Nephron progenitor cell (in vitro differentiated cells): ENCODE measurements around the gene DDX1.

Experiments used
- DNase-seq: peaks from one replicate; pipeline ENCODE4 v3.0.0; 2021
- H3K27ac Mint-ChIP-seq: 2 replicates; pipeline ENCODE4 v1.8.0; 2021; ENCODE audit warnings: mild to moderate bottlenecking, moderate library complexity, mixed read lengths
- H3K27me3 Mint-ChIP-seq: 2 replicates; pipeline ENCODE4 v1.8.0; 2021; ENCODE audit warnings: mild to moderate bottlenecking, low read depth, mixed read lengths; ENCODE audit not compliant: poor library complexity
- H3K36me3 Mint-ChIP-seq: 2 replicates; pipeline ENCODE4 v1.8.0; 2021; ENCODE audit warnings: low read depth, mixed read lengths
- H3K4me1 Mint-ChIP-seq: 2 replicates; pipeline ENCODE4 v1.8.0; 2021; ENCODE audit warnings: mixed read lengths
- H3K4me3 Mint-ChIP-seq: 2 replicates; pipeline ENCODE4 v1.8.0; 2021; ENCODE audit warnings: mild to moderate bottlenecking, moderate library complexity, mixed read lengths
- H3K9me3 Mint-ChIP-seq: 2 replicates; pipeline ENCODE4 v1.8.0; 2021; ENCODE audit warnings: mild to moderate bottlenecking, moderate library complexity, mixed read lengths
- TF ChIP-seq, protein P1 (sequence below): fragments of 200-600 bp; sonication (generic); IDR thresholded peaks from 2 replicates; pipeline ENCODE4 v1.5.0; 2021; ENCODE audit warnings: antibody characterized with exemption

Gene DDX1

DNA sequence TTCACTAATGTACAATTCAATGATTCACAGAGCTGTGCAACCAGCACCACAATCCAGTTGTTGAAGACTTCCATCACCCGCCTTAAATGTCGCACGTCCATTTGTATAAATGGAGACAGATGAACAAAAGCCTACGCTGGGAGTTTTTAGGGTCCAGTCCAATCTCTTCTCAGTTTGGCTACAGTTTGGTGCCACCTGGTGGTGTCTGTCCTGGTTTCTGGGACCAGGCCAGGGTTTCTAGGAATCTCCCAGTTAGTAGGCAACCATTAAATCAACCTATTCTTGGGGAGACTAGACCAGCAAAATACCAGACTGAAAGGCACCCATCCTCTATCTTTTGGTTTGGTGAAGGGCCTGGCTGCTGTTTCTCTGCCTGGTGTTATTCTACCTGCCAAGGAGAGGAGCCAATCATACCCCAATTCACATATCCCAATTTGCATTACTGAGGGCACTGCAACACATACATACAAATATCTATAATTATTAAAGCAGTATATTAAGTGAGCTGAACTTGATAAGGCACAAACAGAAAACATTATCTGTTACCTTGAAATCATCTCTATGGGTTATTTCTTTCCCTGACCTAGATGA is 3.2 kb upstream of the DDX1 start:
- Mint-ChIP-seq H3K9me3 (peaks cover 31% of the 10 kb centered on the region), H3K4me1 (peaks cover 53% of the 10 kb centered on the region), H3K27me3 (peaks cover 2% of the 10 kb centered on the region), H3K27ac (no peak overlapping the region), H3K4me3 (no peak overlapping the region), H3K36me3 (peaks cover 16% of the 10 kb centered on the region)
- DNase-seq, result peak; percentile 77
- TF ChIP-seq, protein P1, sequence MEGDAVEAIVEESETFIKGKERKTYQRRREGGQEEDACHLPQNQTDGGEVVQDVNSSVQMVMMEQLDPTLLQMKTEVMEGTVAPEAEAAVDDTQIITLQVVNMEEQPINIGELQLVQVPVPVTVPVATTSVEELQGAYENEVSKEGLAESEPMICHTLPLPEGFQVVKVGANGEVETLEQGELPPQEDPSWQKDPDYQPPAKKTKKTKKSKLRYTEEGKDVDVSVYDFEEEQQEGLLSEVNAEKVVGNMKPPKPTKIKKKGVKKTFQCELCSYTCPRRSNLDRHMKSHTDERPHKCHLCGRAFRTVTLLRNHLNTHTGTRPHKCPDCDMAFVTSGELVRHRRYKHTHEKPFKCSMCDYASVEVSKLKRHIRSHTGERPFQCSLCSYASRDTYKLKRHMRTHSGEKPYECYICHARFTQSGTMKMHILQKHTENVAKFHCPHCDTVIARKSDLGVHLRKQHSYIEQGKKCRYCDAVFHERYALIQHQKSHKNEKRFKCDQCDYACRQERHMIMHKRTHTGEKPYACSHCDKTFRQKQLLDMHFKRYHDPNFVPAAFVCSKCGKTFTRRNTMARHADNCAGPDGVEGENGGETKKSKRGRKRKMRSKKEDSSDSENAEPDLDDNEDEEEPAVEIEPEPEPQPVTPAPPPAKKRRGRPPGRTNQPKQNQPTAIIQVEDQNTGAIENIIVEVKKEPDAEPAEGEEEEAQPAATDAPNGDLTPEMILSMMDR, result peak; percentile 72

DNA sequence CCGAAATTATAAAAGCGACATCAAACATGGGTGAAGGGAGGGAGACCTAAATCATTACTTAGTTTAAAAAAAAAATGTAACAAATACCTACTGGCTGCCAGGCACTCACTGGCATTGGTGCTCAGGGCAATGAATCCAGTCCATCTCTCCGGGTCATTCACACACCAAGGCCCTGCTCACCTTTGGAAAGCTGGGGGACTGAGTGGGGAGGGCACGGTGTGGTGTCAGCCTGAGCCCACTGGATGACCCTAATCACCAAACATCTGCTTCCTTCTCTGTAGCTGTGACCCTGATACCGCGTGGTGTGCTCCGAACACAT is 336 bp upstream of the DDX1 start:
- Mint-ChIP-seq H3K27me3 (peaks cover 2% of the 10 kb centered on the region), H3K4me3 (peak overlapping the region; percentile 94), H3K36me3 (peaks cover 26% of the 10 kb centered on the region), H3K27ac (peak overlapping the region; percentile 98), H3K9me3 (peaks cover 5% of the 10 kb centered on the region), H3K4me1 (peaks cover 49% of the 10 kb centered on the region)
- DNase-seq, result no peak
- TF ChIP-seq, protein P1, result no peak

DNA sequence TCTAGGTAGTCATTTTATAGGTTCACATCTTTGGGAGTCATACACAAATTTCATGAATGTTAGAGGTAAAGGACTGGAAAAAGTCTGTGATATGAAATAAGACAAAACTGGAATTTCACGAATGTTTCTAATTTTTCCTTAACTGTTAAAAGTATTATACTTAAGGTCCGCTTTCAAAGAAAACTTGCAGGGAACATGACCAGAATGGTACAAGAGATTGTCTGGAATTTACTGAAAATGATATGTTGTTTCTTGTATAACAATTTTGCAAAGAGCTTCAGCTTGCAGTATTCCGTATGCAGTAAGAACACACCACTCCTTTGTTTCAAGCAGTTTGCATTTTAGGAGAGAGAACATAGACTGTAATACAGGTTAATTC is 1.6 kb downstream of the DDX1 start:
- TF ChIP-seq, protein P1, result no peak
- Mint-ChIP-seq H3K27me3 (peaks cover 2% of the 10 kb centered on the region), H3K36me3 (peaks cover 39% of the 10 kb centered on the region), H3K27ac (peak overlapping the region; percentile 71), H3K9me3 (no peaks in the 10 kb centered on the region), H3K4me3 (peak overlapping the region; percentile 94), H3K4me1 (peaks cover 48% of the 10 kb centered on the region)
- DNase-seq, result no peak

DNA sequence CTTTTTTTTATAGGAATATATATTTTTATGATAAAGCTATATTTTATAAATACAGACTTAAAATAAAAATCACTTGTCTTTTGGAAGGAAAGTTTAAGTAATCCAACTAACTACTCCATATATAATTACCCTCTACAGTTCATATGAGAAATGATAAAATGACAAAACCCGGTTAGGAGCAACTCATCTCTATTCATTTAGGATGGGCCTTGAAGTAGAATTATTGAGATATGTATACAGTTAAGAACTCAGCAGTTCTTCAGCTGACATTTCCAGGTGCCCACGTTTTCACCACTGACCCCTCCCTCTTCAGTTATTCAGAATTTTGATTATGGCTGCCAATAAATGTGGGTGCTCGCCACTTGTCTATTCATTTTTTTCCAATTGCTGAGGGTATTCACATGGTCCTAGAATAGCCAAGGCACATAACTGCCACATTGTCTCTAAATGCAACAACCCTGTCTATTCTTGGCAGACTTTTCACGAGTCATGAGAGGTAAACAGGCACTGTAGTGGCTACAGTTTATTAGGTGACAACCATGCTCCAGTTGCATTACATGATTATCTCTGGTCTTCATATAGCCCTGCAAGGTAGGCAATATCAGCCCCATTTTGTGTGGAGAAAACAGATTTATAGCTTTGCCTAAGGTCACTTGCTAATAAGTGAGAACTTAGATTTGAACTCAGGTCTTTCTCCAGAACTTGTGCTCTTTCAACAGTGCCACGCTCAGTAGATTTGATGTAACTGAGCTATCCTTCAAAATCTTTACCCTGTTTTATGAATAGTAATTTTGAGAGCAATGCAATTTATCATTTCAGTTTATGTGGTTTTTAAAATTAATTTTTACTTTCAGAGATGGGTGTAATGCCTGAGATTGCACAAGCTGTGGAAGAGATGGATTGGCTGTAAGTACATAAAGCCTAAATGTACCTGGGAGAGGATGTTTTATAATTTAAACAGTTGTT is 2.9 kb downstream of the DDX1 start:
- Mint-ChIP-seq H3K9me3 (no peaks in the 10 kb centered on the region), H3K27me3 (no peaks in the 10 kb centered on the region), H3K27ac (no peak overlapping the region), H3K36me3 (peaks cover 49% of the 10 kb centered on the region), H3K4me1 (peaks cover 40% of the 10 kb centered on the region), H3K4me3 (peak overlapping the region; percentile 94)
- DNase-seq, result no peak
- TF ChIP-seq, protein P1, result no peak

DNA sequence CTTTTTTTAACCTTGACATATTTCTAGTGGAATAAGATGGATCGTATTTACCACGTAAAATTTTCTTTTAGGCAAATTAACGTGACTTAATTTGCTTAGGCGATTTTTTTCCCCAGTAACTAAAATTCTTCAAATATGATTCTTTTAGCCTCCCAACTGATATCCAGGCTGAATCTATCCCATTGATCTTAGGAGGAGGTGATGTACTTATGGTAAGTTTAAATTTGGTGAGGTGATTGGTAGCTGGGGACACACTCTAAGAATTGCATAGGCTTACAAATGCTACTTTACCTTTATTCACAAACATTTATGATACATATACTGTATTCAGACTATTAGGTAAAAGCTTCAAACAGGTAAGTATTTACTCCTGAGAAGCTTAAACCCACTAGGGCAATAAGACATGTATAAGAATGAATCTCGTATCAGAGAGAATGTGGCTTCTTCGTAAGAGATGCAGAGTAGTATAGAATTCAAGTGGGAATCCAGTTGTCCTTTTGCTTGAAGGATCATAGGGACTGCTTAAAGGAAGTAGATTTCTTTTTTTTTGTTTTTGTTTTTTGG is 3.8 kb downstream of the DDX1 start:
- Mint-ChIP-seq H3K27ac (no peak overlapping the region), H3K4me1 (peaks cover 34% of the 10 kb centered on the region), H3K9me3 (no peaks in the 10 kb centered on the region), H3K4me3 (no peak overlapping the region), H3K27me3 (no peaks in the 10 kb centered on the region), H3K36me3 (peaks cover 57% of the 10 kb centered on the region)
- no peak for DNase-seq
- TF ChIP-seq, protein P1, result no peak
